IMR-90 (cell line): ENCODE results near the gene LAMC3. TPM values are rescaled to one million over a fixed set of nuclear protein-coding genes. Genes with fewer than 3 reads are reported as not detected.

ENCODE experiments used
- ATAC-seq: fragments of 200-7000 bp; cut with Tn5 transposase; 2 replicates; pipeline ENCODE4 v1.9.1; 2020; ENCODE audit warnings: low read depth, mild to moderate bottlenecking, moderate library complexity
- BruUV-seq: library from RNA; stranded (reverse); fragments of 400-500 nt; replicated peaks from 2 replicates; lab custom pipeline; 2021; lab: Mats Ljungman, UMichigan
- CTCF ChIA-PET: fragments of 300-600 bp; formaldehyde crosslinking; extraction: SDS; loops from one replicate; lab custom pipeline; 2021; ENCODE audit warnings: antibody characterized with exemption; lab: Yijun Ruan, JAX
- POLR2A ChIA-PET: fragments of 300-600 bp; sonication (Branson Sonifier 250); formaldehyde crosslinking; loops from one replicate; lab custom pipeline; 2022; ENCODE audit warnings: antibody characterized with exemption; ENCODE audit not compliant: unreplicated experiment; lab: Charles Lee
- DNase-seq: peaks from one replicate; pipeline ENCODE4 v3.0.0; 2013
- H2AFZ ChIP-seq: replicated peaks from 2 replicates; pipeline ENCODE3; 2013; ENCODE audit warnings: low read length, mild to moderate bottlenecking; ENCODE audit not compliant: poor library complexity
- H2AK5ac ChIP-seq: 2 replicates; pipeline ENCODE4 v1.6.1; 2013; ENCODE audit warnings: low read depth, low read length, inconsistent platforms
- H2AK9ac ChIP-seq: replicated peaks from 2 replicates; pipeline ENCODE3; 2013; ENCODE audit warnings: mild to moderate bottlenecking, low read depth, low read length, moderate library complexity; ENCODE audit not compliant: poor library complexity
- H2BK120ac ChIP-seq: 2 replicates; pipeline ENCODE4 v1.6.1; 2013; ENCODE audit warnings: low read depth, low read length, inconsistent platforms
- H2BK15ac ChIP-seq: 3 replicates; pipeline ENCODE4 v1.6.1; 2013; ENCODE audit warnings: low read depth, low read length, inconsistent platforms
- H2BK20ac ChIP-seq: 2 replicates; pipeline ENCODE4 v1.6.1; 2013; ENCODE audit warnings: low read depth, mild to moderate bottlenecking, inconsistent platforms, low read length, moderate library complexity
- H2BK5ac ChIP-seq: 2 replicates; pipeline ENCODE4 v1.6.1; 2013; ENCODE audit warnings: mild to moderate bottlenecking, low read depth, low read length, inconsistent platforms; ENCODE audit not compliant: poor library complexity, severe bottlenecking
- H3K14ac ChIP-seq: replicated peaks from 2 replicates; pipeline ENCODE4 v1.6.1; 2013; ENCODE audit warnings: low read depth, low read length, inconsistent platforms
- H3K18ac ChIP-seq: 2 replicates; pipeline ENCODE4 v1.6.1; 2013; ENCODE audit warnings: low read depth, low read length, control low read depth
- H3K23ac ChIP-seq: 2 replicates; pipeline ENCODE4 v1.6.1; 2013; ENCODE audit warnings: low read depth, low read length, inconsistent platforms
- H3K27ac ChIP-seq: 2 replicates; pipeline ENCODE4 v1.5.1; 2013; ENCODE audit warnings: mild to moderate bottlenecking, control low read depth, low read length; ENCODE audit not compliant: insufficient read depth
- H3K27me3 ChIP-seq: 2 replicates; pipeline ENCODE4 v1.6.1; 2013; ENCODE audit warnings: low read length; ENCODE audit not compliant: control insufficient read depth, insufficient read depth
- H3K36me3 ChIP-seq: 2 replicates; pipeline ENCODE4 v1.6.1; 2013; ENCODE audit warnings: low read length, mixed read lengths; ENCODE audit not compliant: control insufficient read depth, insufficient read depth
- H3K4ac ChIP-seq: 2 replicates; pipeline ENCODE4 v1.6.1; 2013; ENCODE audit warnings: low read depth, low read length, inconsistent platforms
- H3K4me1 ChIP-seq: 2 replicates; pipeline ENCODE4 v1.6.1; 2013; ENCODE audit warnings: low read length, mixed read lengths; ENCODE audit not compliant: control insufficient read depth, insufficient read depth
- H3K4me2 ChIP-seq: 2 replicates; pipeline ENCODE4 v1.6.1; 2013; ENCODE audit warnings: low read depth, mild to moderate bottlenecking, control low read depth, low read length, moderate library complexity
- H3K4me3 ChIP-seq: 2 replicates; pipeline ENCODE4 v1.5.1; 2013; ENCODE audit warnings: low read depth, mild to moderate bottlenecking, control low read depth, low read length, moderate library complexity; ENCODE audit not compliant: insufficient read depth
- H3K56ac ChIP-seq: 2 replicates; pipeline ENCODE4 v1.6.1; 2013; ENCODE audit warnings: low read length, inconsistent platforms; ENCODE audit not compliant: insufficient read depth; ENCODE audit errors: extremely low read depth
- H3K79me1 ChIP-seq, 2 experiments: 2 replicates each; pipeline ENCODE4 v1.6.1; 2013; ENCODE audit warnings: low read length in 2 of 2, inconsistent platforms in 1 of 2, low read depth in 1 of 2
- H3K9ac ChIP-seq: 2 replicates; pipeline ENCODE4 v1.6.1; 2013; ENCODE audit warnings: low read depth, low read length, control low read depth
- H3K9me1 ChIP-seq: 2 replicates; pipeline ENCODE4 v1.6.1; 2013; ENCODE audit warnings: low read length, inconsistent platforms; ENCODE audit not compliant: insufficient read depth
- H3K9me3 ChIP-seq: 2 replicates; pipeline ENCODE4 v1.6.1; 2013; ENCODE audit warnings: low read length; ENCODE audit not compliant: control insufficient read depth, insufficient read depth
- H4K20me1 ChIP-seq: 2 replicates; pipeline ENCODE4 v1.6.1; 2013; ENCODE audit warnings: low read length, inconsistent platforms; ENCODE audit not compliant: insufficient read depth
- H4K5ac ChIP-seq: 2 replicates; pipeline ENCODE4 v1.6.1; 2013; ENCODE audit warnings: mild to moderate bottlenecking, low read depth, low read length, control low read depth
- H4K8ac ChIP-seq, 2 experiments: 2 replicates each; pipeline ENCODE4 v1.6.1; 2013; ENCODE audit warnings: low read depth in 2 of 2, low read length in 2 of 2, control low read depth in 1 of 2, inconsistent platforms in 1 of 2
- H4K91ac ChIP-seq: 2 replicates; pipeline ENCODE4 v1.6.1; 2013; ENCODE audit warnings: low read depth, low read length, inconsistent platforms; ENCODE audit not compliant: insufficient read depth
- BHLHE40 ChIP-seq: fragments of 150-350 bp; IDR thresholded peaks from 2 replicates; pipeline ENCODE4 v1.6.1; 2016; ENCODE audit warnings: mild to moderate bottlenecking, low read depth, low read length
- MAFK ChIP-seq: IDR thresholded peaks from 2 replicates; pipeline ENCODE4 v1.6.1; 2012; ENCODE audit warnings: low read depth, low read length, improper control_type of control experiment
- MXI1 ChIP-seq: IDR thresholded peaks from 2 replicates; pipeline ENCODE4 v1.6.1; 2012; ENCODE audit warnings: low read depth, mild to moderate bottlenecking, low read length, moderate library complexity, borderline replicate concordance
- NFE2L2 ChIP-seq: fragments of 150-350 bp; IDR thresholded peaks from 2 replicates; pipeline ENCODE4 v1.6.1; 2016; ENCODE audit warnings: low read depth, mild to moderate bottlenecking, low read length
- POLR2A ChIP-seq: IDR thresholded peaks from 2 replicates; pipeline ENCODE4 v1.6.1; 2012; ENCODE audit warnings: mild to moderate bottlenecking, low read depth, low read length
- RFX5 ChIP-seq: IDR thresholded peaks from 2 replicates; pipeline ENCODE4 v1.8.0; 2012; ENCODE audit warnings: low read depth, mild to moderate bottlenecking, low read length, moderate library complexity
- SMC3 ChIP-seq: fragments of 150-350 bp; IDR thresholded peaks from 2 replicates; pipeline ENCODE4 v1.6.1; 2016; ENCODE audit warnings: low read depth, mild to moderate bottlenecking, antibody characterized with exemption, low read length, moderate library complexity
- WGBS, 2 experiments: methylation state at CpG; one replicate each; pipeline versions ENCODE4 v1.1.5 to v1.1.7; 2013; ENCODE audit warnings: missing lambda C conversion rate in 2 of 2; ENCODE audit not compliant: insufficient read length in 1 of 2; ENCODE audit errors: extremely low coverage in 2 of 2; 5-methylcytosine and 5-hydroxymethylcytosine counted together
- dilution Hi-C: fragments of 300-500 bp; cut with HindIII; formaldehyde crosslinking; loops from one replicate; pipeline ENCODE4 v1.14.3; 2018; ENCODE audit warnings: low sequenced_read_pairs; ENCODE audit not compliant: unreplicated experiment
- in situ Hi-C: fragments of 300-500 bp; cut with MboI; formaldehyde crosslinking; loops from 3 replicates; pipeline ENCODE4 v1.14.3; 2019; ENCODE audit warnings: low sequenced_read_pairs, inconsistent platforms, mixed read lengths
- intact Hi-C: fragments of 100-400 bp; cut with micrococcal nuclease; formaldehyde crosslinking; loops from 2 replicates; pipeline ENCODE4 v1.10.0; 2022
- polyA plus RNA-seq, 3 experiments: library from polyadenylated mRNA; depleted of rRNA; stranded (reverse); fragments of >200 nt; gene quantifications; 2 replicates each; pipeline ENCODE4 v1.2.3, GENCODE V29; 2012; ENCODE audit warnings: low replicate concordance in 1 of 3
- total RNA-seq: library from RNA; depleted of rRNA; stranded (reverse); fragments of >200 nt; gene quantifications from 2 replicates; pipeline ENCODE4 v1.2.3, GENCODE V29; 2012
- TF ChIP-seq, protein P1 (sequence below): fragments of 150-350 bp; IDR thresholded peaks from 2 replicates; pipeline ENCODE4 v1.6.1; 2016; ENCODE audit warnings: low read depth, mild to moderate bottlenecking, low read length, moderate library complexity, borderline replicate concordance
- TF ChIP-seq, protein P2 (sequence below): conservative IDR thresholded peaks from 2 replicates; pipeline ENCODE4 v1.5.1; 2012; ENCODE audit warnings: mild to moderate bottlenecking, low read depth, low read length, improper control_type of control experiment

LAMC3 gene
- total and polyA plus RNA-seq, 2 of the 4 experiments (the other 2 are of a cell fraction) = not detected

DNA sequence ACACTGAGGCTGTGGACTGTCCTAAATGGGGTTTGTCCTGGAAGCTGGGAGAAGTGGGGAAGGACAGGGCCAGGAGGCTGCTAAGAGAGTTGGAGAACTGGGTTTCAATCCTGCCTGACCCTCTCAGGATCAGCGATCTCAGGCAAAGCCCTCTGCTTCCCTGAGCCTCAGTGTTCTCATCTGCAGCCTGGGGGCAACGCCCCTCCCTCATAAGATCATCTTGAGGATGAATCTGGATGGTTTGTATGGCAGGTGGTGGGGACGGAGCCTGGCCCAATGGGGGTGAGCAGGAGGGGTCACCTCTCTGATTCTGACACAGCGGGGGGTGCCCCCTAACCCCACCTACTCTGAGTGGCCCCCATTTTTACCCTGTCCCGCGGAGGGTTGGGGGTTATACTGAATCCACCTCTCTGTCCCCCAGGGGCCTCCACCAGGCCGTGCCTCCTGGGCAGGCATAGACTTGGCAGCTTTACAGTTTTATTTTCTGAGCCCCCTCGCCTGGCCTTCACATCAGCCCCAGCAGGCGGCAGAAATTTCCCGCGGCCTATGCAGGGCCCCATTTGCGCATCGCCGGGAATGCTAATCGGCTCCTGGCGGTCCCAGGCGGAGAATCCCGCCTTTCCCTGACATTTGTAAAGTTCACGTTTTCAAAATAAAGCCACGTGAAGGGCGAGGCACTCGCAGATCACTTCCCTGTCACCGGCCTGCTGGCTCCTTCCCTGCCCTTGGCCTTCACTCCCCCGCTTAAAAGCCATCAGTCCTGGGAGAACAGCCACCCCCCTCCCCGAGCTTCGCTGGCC lies 17.8 kb upstream of the LAMC3 start:
- H3K14ac ChIP-seq = no peak overlapping the region
- no peak for TF ChIP-seq NFE2L2
- no peak for TF ChIP-seq RFX5
- TF ChIP-seq SMC3 = no peak
- TF ChIP-seq, protein P1, sequence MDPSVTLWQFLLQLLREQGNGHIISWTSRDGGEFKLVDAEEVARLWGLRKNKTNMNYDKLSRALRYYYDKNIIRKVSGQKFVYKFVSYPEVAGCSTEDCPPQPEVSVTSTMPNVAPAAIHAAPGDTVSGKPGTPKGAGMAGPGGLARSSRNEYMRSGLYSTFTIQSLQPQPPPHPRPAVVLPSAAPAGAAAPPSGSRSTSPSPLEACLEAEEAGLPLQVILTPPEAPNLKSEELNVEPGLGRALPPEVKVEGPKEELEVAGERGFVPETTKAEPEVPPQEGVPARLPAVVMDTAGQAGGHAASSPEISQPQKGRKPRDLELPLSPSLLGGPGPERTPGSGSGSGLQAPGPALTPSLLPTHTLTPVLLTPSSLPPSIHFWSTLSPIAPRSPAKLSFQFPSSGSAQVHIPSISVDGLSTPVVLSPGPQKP = no peak
- no peak for TF ChIP-seq BHLHE40
- TF ChIP-seq MAFK = no peak
- no peak for TF ChIP-seq MXI1
- no peak for TF ChIP-seq POLR2A
- TF ChIP-seq, protein P2, sequence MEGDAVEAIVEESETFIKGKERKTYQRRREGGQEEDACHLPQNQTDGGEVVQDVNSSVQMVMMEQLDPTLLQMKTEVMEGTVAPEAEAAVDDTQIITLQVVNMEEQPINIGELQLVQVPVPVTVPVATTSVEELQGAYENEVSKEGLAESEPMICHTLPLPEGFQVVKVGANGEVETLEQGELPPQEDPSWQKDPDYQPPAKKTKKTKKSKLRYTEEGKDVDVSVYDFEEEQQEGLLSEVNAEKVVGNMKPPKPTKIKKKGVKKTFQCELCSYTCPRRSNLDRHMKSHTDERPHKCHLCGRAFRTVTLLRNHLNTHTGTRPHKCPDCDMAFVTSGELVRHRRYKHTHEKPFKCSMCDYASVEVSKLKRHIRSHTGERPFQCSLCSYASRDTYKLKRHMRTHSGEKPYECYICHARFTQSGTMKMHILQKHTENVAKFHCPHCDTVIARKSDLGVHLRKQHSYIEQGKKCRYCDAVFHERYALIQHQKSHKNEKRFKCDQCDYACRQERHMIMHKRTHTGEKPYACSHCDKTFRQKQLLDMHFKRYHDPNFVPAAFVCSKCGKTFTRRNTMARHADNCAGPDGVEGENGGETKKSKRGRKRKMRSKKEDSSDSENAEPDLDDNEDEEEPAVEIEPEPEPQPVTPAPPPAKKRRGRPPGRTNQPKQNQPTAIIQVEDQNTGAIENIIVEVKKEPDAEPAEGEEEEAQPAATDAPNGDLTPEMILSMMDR = no peak
- H2AFZ ChIP-seq = no peak overlapping the region
- ChIA-PET CTCF (no interaction called here), POLR2A (no interaction called here)
- H3K4me2 ChIP-seq = no peak overlapping the region
- H3K36me3 ChIP-seq = no peaks in the 10 kb centered on the region
- H4K8ac ChIP-seq = no peak overlapping the region
- no TSS peak for BruUV-seq
- no peak overlapping the region for H3K56ac ChIP-seq
- no peak overlapping the region for H2BK5ac ChIP-seq
- dilution Hi-C loops (no loop called here), intact Hi-C loops (no loop called here), in situ Hi-C loops (no loop called here)
- no peak overlapping the region for H2AK5ac ChIP-seq
- no peak overlapping the region for H2BK15ac ChIP-seq
- peaks cover 2% of the 10 kb centered on the region; the same call in 1 of the 2 replicates for H3K9me1 ChIP-seq
- H3K27ac ChIP-seq = no peak overlapping the region
- H3K23ac ChIP-seq = no peak overlapping the region
- H3K9ac ChIP-seq = no peak overlapping the region
- no peak overlapping the region for H4K5ac ChIP-seq
- no peak overlapping the region for H2BK20ac ChIP-seq
- H4K20me1 ChIP-seq = no peaks in the 10 kb centered on the region
- peak overlapping the region; percentile 31 for H2AK9ac ChIP-seq
- ATAC-seq = no peak
- no peak overlapping the region for H3K4ac ChIP-seq
- no peak overlapping the region for H3K18ac ChIP-seq
- H4K91ac ChIP-seq = no peak overlapping the region
- no peaks in the 10 kb centered on the region for H3K9me3 ChIP-seq
- 55% methylated on average over 12 of the region's 26 CpGs; no CpG with 5 or more reads in 1 of the 2 experiments for WGBS, 2 experiments
- peaks cover 10% of the 10 kb centered on the region; the same call in 1 of the 2 replicates for H3K4me1 ChIP-seq
- no peak for DNase-seq
- peaks cover 30% of the 10 kb centered on the region for H3K27me3 ChIP-seq
- no peak overlapping the region for H2BK120ac ChIP-seq
- no peak overlapping the region for H3K4me3 ChIP-seq
- H3K79me1 ChIP-seq = no peaks in the 10 kb centered on the region
